Measurements from ENCODE around the gene SMYD5.

- TF ChIP-seq CTCF (IDR thresholded peaks at IDR 0.05), result no peak
- TF ChIP-seq EZH2 (IDR thresholded peaks at IDR 0.05; ENCODE audit: borderline replicate concordance, insufficient read depth, low read depth, low read length, poor library complexity, severe bottlenecking), result no peak
Measured at GRCh38 chr2:73257425-73258125, 43.5 kb downstream of the SMYD5 start.

Measured in B cell (primary cell).